SH-SY5Y (cell line): Measurements from ENCODE around the gene NYNRIN.

ENCODE experiments used
- GATA2 ChIP-seq: IDR thresholded peaks from 2 replicates; pipeline ENCODE4 v1.6.1; 2011; ENCODE audit warnings: mild to moderate bottlenecking, low read depth, low read length
- GATA3 ChIP-seq: IDR thresholded peaks from 2 replicates; pipeline ENCODE4 v1.6.1; 2011; ENCODE audit warnings: low read depth, mild to moderate bottlenecking, low read length, moderate library complexity

DNA sequence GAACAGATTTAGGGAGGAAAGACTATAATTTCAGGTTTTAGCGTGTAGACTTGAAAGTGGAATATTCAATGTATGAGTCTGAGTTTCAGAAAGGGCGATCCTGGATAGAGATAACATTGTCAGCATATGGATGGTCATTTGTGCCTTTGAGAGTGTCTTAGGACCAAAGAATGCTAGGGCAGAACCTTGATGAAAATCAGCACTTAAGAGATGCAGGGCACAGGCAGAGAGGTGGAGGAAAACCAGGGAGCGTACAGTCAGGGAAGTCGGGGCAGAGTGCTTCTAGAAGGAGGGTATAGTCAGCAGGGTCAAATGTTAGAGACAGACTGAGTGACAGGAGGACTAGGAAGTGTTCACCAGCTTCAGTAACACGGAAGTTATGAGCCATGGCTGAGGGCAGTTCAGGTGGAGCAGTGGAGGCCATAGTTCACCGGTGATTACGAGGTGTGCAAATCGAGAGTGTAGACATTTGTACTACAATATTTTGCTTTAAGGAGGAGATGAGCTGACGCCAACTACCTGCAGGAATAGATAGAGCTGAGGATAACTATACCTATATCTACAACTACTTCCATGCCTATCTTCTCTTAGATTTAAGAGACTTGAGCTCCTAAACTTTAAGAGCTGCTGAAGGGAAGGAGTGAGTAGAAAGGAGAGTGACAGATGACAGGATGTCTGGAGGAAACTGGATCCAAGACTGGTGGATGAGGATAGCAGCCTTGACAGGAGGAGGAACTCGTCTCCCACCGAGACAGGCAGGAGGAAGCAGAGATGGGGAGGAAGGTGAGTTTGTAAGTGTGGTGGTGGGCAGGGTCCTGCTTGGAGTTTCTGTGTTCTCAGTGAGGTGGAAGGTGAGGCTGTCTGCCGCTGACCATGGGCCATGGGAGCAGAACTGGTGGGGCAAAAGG lies 24.1 kb downstream of the NYNRIN start:
- TF ChIP-seq GATA2 (no peak), GATA3 (no peak)
